H1 (cell line): ENCODE measurements around the gene ACTL9.

Experiments
- EZH2 ChIP-seq: fragments of 200-600 bp; sonication (generic); IDR thresholded peaks from 2 replicates; pipeline ENCODE4 v1.7.1; 2012; ENCODE audit warnings: low read depth, mild to moderate bottlenecking, moderate library complexity, low read length, inconsistent platforms; ENCODE audit not compliant: severe bottlenecking
- KDM5A ChIP-seq: fragments of 200-600 bp; IDR thresholded peaks from 2 replicates; pipeline ENCODE4 v1.7.1; 2012; ENCODE audit warnings: mild to moderate bottlenecking, low read length, inconsistent platforms, mixed read lengths
- PHF8 ChIP-seq: fragments of 200-600 bp; sonication (generic); conservative IDR thresholded peaks from 2 replicates; pipeline ENCODE4 v1.7.1; 2012; ENCODE audit warnings: low read depth, mild to moderate bottlenecking, inconsistent platforms, low read length, moderate library complexity
- POLR2A ChIP-seq, 2 experiments: IDR thresholded peaks; 1 replicate in 1 of 2; 2 replicates in 1 of 2; pipeline ENCODE4 v1.6.1; 2011; ENCODE audit warnings: low read depth in 2 of 2, low read length in 2 of 2, mild to moderate bottlenecking in 2 of 2; ENCODE audit errors: control extremely low read depth in 1 of 2
- POLR2AphosphoS5 ChIP-seq: IDR thresholded peaks from 2 replicates; pipeline ENCODE4 v1.6.1; 2011; ENCODE audit warnings: low read depth, low read length
- RAD21 ChIP-seq, 2 experiments: IDR thresholded peaks in 1 of 2; conservative IDR thresholded peaks in 1 of 2; 2 replicates each; pipeline ENCODE4 v1.6.1; 2011; ENCODE audit warnings: low read depth in 2 of 2, low read length in 2 of 2, improper control_type of control experiment in 1 of 2, inconsistent platforms in 1 of 2, mild to moderate bottlenecking in 1 of 2, moderate library complexity in 1 of 2
- RFX5 ChIP-seq: IDR thresholded peaks from 2 replicates; pipeline ENCODE4 v1.6.1; 2011; ENCODE audit warnings: low read depth, low read length, improper control_type of control experiment, borderline replicate concordance
- SIN3A ChIP-seq, 2 experiments: IDR thresholded peaks in 1 of 2; conservative IDR thresholded peaks in 1 of 2; 2 replicates each; pipeline ENCODE4 v1.6.1; 2011 to 2012; ENCODE audit warnings: low read length in 2 of 2, improper control_type of control experiment in 1 of 2, low read depth in 1 of 2, mild to moderate bottlenecking in 1 of 2
- SP1 ChIP-seq: IDR thresholded peaks from 2 replicates; pipeline ENCODE4 v1.6.1; 2011; ENCODE audit warnings: low read depth, low read length
- TAF1 ChIP-seq: IDR thresholded peaks from 2 replicates; pipeline ENCODE4 v1.6.1; 2011; ENCODE audit warnings: mild to moderate bottlenecking, low read depth, low read length
- TBP ChIP-seq: IDR thresholded peaks from 2 replicates; pipeline ENCODE4 v1.6.1; 2011; ENCODE audit warnings: low read depth, low read length, improper control_type of control experiment
- ZNF274 ChIP-seq: IDR thresholded peaks from 2 replicates; pipeline ENCODE4 v1.7.0; 2012; ENCODE audit warnings: low read length, borderline replicate concordance; ENCODE audit errors: extremely low read depth
- TF ChIP-seq, protein P1 (sequence below), 3 experiments: IDR thresholded peaks; 1 replicate in 2 of 3; 2 replicates in 1 of 3; pipeline versions ENCODE4 v1.5.1 to v1.6.1; 2011; ENCODE audit warnings: low read length in 3 of 3, mild to moderate bottlenecking in 3 of 3, inconsistent platforms in 2 of 3, low read depth in 1 of 3, moderate library complexity in 1 of 3; ENCODE audit not compliant: insufficient read depth in 1 of 3; ENCODE audit errors: control extremely low read depth in 1 of 3
- TF ChIP-seq, protein P2 (sequence below): IDR thresholded peaks from 2 replicates; pipeline ENCODE4 v1.6.1; 2012; ENCODE audit warnings: low read length, inconsistent platforms

DNA sequence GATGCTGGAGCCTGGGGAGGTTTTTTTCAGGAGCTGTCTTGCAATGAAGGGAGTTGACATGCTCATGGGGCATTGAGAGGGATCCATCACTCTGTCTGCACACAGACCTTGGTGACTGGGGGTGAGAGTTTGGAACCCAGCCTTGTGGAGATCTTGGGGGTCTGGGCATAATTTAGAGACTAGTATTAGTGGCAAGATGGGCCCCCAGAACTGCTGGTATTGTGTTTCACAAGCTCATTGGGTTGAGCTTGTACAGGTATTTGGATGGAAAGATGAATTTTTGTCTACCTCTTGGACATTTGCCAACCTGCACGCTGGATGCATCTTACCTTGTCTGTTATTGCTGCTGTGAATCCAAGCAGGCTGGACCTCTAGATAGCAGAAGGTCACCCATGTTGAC, 22.7 kb upstream of the ACTL9 start, which contains the start of gene OR2Z1:
- TF ChIP-seq, protein P1, sequence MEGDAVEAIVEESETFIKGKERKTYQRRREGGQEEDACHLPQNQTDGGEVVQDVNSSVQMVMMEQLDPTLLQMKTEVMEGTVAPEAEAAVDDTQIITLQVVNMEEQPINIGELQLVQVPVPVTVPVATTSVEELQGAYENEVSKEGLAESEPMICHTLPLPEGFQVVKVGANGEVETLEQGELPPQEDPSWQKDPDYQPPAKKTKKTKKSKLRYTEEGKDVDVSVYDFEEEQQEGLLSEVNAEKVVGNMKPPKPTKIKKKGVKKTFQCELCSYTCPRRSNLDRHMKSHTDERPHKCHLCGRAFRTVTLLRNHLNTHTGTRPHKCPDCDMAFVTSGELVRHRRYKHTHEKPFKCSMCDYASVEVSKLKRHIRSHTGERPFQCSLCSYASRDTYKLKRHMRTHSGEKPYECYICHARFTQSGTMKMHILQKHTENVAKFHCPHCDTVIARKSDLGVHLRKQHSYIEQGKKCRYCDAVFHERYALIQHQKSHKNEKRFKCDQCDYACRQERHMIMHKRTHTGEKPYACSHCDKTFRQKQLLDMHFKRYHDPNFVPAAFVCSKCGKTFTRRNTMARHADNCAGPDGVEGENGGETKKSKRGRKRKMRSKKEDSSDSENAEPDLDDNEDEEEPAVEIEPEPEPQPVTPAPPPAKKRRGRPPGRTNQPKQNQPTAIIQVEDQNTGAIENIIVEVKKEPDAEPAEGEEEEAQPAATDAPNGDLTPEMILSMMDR (IDR thresholded peaks at IDR 0.05; ENCODE audit: control extremely low read depth in 1 of 3, insufficient read depth in 1 of 3, low read depth in 1 of 3, low read length in 3 of 3): no peak
- TF ChIP-seq RFX5 (no peak), SIN3A (conservative IDR thresholded peaks at IDR 0.05 in 1 of 2, IDR thresholded peaks at IDR 0.05 in 1 of 2; ENCODE audit: low read depth in 1 of 2, low read length in 2 of 2) (no peak), POLR2AphosphoS5 (no peak), POLR2A (IDR thresholded peaks at IDR 0.05; ENCODE audit: control extremely low read depth in 1 of 2, low read depth in 2 of 2, low read length in 2 of 2) (no peak), TBP (no peak), TAF1 (no peak), RAD21 (IDR thresholded peaks at IDR 0.05 in 1 of 2, conservative IDR thresholded peaks at IDR 0.05 in 1 of 2; ENCODE audit: low read depth in 2 of 2, low read length in 2 of 2) (no peak), KDM5A (no peak), PHF8 (no peak), ZNF274 (no peak), EZH2 (no peak), SP1 (no peak)
- TF ChIP-seq, protein P2, sequence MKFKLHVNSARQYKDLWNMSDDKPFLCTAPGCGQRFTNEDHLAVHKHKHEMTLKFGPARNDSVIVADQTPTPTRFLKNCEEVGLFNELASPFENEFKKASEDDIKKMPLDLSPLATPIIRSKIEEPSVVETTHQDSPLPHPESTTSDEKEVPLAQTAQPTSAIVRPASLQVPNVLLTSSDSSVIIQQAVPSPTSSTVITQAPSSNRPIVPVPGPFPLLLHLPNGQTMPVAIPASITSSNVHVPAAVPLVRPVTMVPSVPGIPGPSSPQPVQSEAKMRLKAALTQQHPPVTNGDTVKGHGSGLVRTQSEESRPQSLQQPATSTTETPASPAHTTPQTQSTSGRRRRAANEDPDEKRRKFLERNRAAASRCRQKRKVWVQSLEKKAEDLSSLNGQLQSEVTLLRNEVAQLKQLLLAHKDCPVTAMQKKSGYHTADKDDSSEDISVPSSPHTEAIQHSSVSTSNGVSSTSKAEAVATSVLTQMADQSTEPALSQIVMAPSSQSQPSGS: no peak
